ENCODE data around the gene RNF5. TPM values are rescaled to one million over a fixed set of nuclear protein-coding genes. Genes with fewer than 3 reads are reported as not detected.

The RNF5 gene
- total and polyA plus RNA-seq, 2 of the 4 experiments (the other 2 are of a cell fraction): 18.8 to 41.4 TPM

- Histone ChIP-seq H2AK5ac (ENCODE audit: low read depth, low read length) (no peak overlapping the region), H3K14ac (replicated peaks; ENCODE audit: low read depth, low read length) (no peak overlapping the region), H2BK120ac (ENCODE audit: low read depth, low read length) (no peak overlapping the region), H3K79me1 (ENCODE audit: low read depth in 1 of 2, low read length in 2 of 2) (peaks cover 6 to 27% of the 10 kb centered on the region in 2 experiments), H3K18ac (ENCODE audit: low read depth, low read length) (no peak overlapping the region), H3K4me1 (ENCODE audit: control insufficient read depth, insufficient read depth, low read length) (peaks cover 23% of the 10 kb centered on the region), H3K9me3 (ENCODE audit: control insufficient read depth, insufficient read depth, low read length) (peaks cover 2% of the 10 kb centered on the region; the same call in 1 of the 2 replicates), H3K27me3 (ENCODE audit: control insufficient read depth, insufficient read depth, low read length) (peaks cover 25% of the 10 kb centered on the region), H3K56ac (ENCODE audit: extremely low read depth, insufficient read depth, low read length) (no peak overlapping the region), H4K20me1 (ENCODE audit: insufficient read depth, low read length) (no peaks in the 10 kb centered on the region), H3K4me3 (ENCODE audit: insufficient read depth, low read depth, low read length) (no peak overlapping the region), H3K9ac (ENCODE audit: low read depth, low read length) (no peak overlapping the region), H3K36me3 (ENCODE audit: control insufficient read depth, insufficient read depth, low read length) (peaks cover 2% of the 10 kb centered on the region; the same call in 1 of the 2 replicates), H3K27ac (ENCODE audit: insufficient read depth, low read length) (no peak overlapping the region), H3K9me1 (ENCODE audit: insufficient read depth, low read length) (0 out of 2 replicates have a peak, but pooled peaks cover 4% of the 10 kb centered on the region), H3K4ac (ENCODE audit: low read depth, low read length) (no peak overlapping the region), H2AFZ (replicated peaks; ENCODE audit: low read length, poor library complexity) (no peak overlapping the region), H4K91ac (ENCODE audit: insufficient read depth, low read depth, low read length) (no peak overlapping the region), H2BK15ac (ENCODE audit: low read depth, low read length) (no peak overlapping the region), H4K8ac (ENCODE audit: low read depth in 2 of 2, low read length in 2 of 2) (no peak overlapping the region), H2BK5ac (ENCODE audit: low read depth, low read length, poor library complexity, severe bottlenecking) (no peak overlapping the region), H2AK9ac (replicated peaks; ENCODE audit: low read depth, low read length, poor library complexity) (no peak overlapping the region), H2BK20ac (ENCODE audit: low read depth, low read length) (no peak overlapping the region), H3K23ac (ENCODE audit: low read depth, low read length) (no peak overlapping the region), H3K4me2 (ENCODE audit: low read depth, low read length) (no peak overlapping the region), H4K5ac (ENCODE audit: low read depth, low read length) (no peak overlapping the region)
- 58% methylated on average over 13 of the region's 55 CpGs; no CpG with 5 or more reads in 1 of the 2 experiments for WGBS, 2 experiments (ENCODE audit: extremely low coverage in 2 of 2, insufficient read length in 1 of 2)
- BruUV-seq (replicated peaks): no TSS peak
- in situ Hi-C loops (cut with MboI; ENCODE audit: low sequenced_read_pairs): no loop called here
- dilution Hi-C loops (cut with HindIII; ENCODE audit: low sequenced_read_pairs, unreplicated experiment): no loop called here
- ChIA-PET POLR2A (ENCODE audit: unreplicated experiment) (no interaction called here), CTCF (no interaction called here)
- no peak for TF ChIP-seq RFX5 (IDR thresholded peaks at IDR 0.05; ENCODE audit: low read depth, low read length)
- no peak for TF ChIP-seq RAD21 (IDR thresholded peaks at IDR 0.05; ENCODE audit: low read length)
- TF ChIP-seq MAZ (IDR thresholded peaks at IDR 0.05; ENCODE audit: borderline replicate concordance, low read depth, low read length): no peak
- no peak for TF ChIP-seq NFE2L2 (IDR thresholded peaks at IDR 0.05; ENCODE audit: low read depth, low read length)
- no peak for TF ChIP-seq MXI1 (IDR thresholded peaks at IDR 0.05; ENCODE audit: borderline replicate concordance, low read depth, low read length)
- no peak for TF ChIP-seq FOS (IDR thresholded peaks at IDR 0.05; ENCODE audit: low read depth, low read length)
- TF ChIP-seq BHLHE40 (IDR thresholded peaks at IDR 0.05; ENCODE audit: low read depth, low read length): no peak
- no peak for TF ChIP-seq SMC3 (IDR thresholded peaks at IDR 0.05; ENCODE audit: low read depth, low read length)
- no peak for TF ChIP-seq MAFK (IDR thresholded peaks at IDR 0.05; ENCODE audit: low read depth, low read length)
- no peak for TF ChIP-seq ELK1 (IDR thresholded peaks at IDR 0.05; ENCODE audit: borderline replicate concordance, low read depth, low read length)
- TF ChIP-seq CTCF (conservative IDR thresholded peaks at IDR 0.05; ENCODE audit: low read depth, low read length): no peak
- no peak for TF ChIP-seq RCOR1 (IDR thresholded peaks at IDR 0.05; ENCODE audit: insufficient replicate concordance, low read length)
- TF ChIP-seq POLR2A (IDR thresholded peaks at IDR 0.05; ENCODE audit: low read depth, low read length): no peak
- ATAC-seq (ENCODE audit: low read depth): no peak
- no peak for DNase-seq
- intact Hi-C loops (cut with micrococcal nuclease): loop anchor here (5.0 to 10.0 kb wide), 2 partner anchors 105 to 248 kb away; partner anchors contain the start of gene ZBTB12
Measured at GRCh38 chr6:32149932-32150870, 28.0 kb upstream of the RNF5 start.

Data from IMR-90 (cell line).